Suprapubic skin (tissue), 4 donors: ENCODE results near the gene TMEM245. TPM values are rescaled to one million over a fixed set of nuclear protein-coding genes. Genes with fewer than 3 reads are reported as not detected.

Experiments used
- DNase-seq, 2 donors: peaks; one replicate each; pipeline ENCODE4 v3.0.0-alpha.2; 2019; ENCODE audit warnings: low spot score in 2 of 2
- H3K27ac ChIP-seq: fragments of 200-600 bp; sonication (generic); one replicate; pipeline ENCODE4 v1.5.1; 2019
- H3K27me3 ChIP-seq: fragments of 200-600 bp; sonication (generic); one replicate; pipeline ENCODE4 v1.5.1; 2019
- H3K36me3 ChIP-seq: fragments of 200-600 bp; sonication (generic); one replicate; pipeline ENCODE4 v1.5.1; 2019
- H3K4me1 ChIP-seq: fragments of 200-600 bp; sonication (generic); one replicate; pipeline ENCODE4 v1.5.1; 2019
- H3K4me3 ChIP-seq: fragments of 200-600 bp; sonication (generic); one replicate; pipeline ENCODE4 v1.5.1; 2019; ENCODE audit warnings: mild to moderate bottlenecking
- H3K9me3 ChIP-seq: fragments of 200-600 bp; sonication (generic); one replicate; pipeline ENCODE4 v1.5.1; 2019
- EP300 ChIP-seq: sonication (generic); formaldehyde crosslinking; IDR thresholded peaks from one replicate; pipeline ENCODE4 v1.6.1; 2017; ENCODE audit warnings: antibody characterized with exemption
- POLR2A ChIP-seq, 2 donors: fragments of 450-650 bp; IDR thresholded peaks; one replicate each; pipeline ENCODE4 v1.6.1; 2017; ENCODE audit warnings: antibody characterized with exemption in 2 of 2, mild to moderate bottlenecking in 2 of 2, moderate library complexity in 2 of 2
- POLR2AphosphoS5 ChIP-seq, 3 donors: sonication (generic); formaldehyde crosslinking; IDR thresholded peaks; one replicate each; pipeline ENCODE4 v1.6.1; 2017; ENCODE audit warnings: antibody characterized with exemption in 3 of 3
- WGBS: methylation state at CpG from one replicate; pipeline ENCODE4 v1.1.5; 2018; 5-methylcytosine and 5-hydroxymethylcytosine counted together
- total RNA-seq, 4 donors: library from RNA; depleted of rRNA; stranded (reverse); fragments of >200 nt; gene quantifications; one replicate each; pipeline ENCODE4 v1.1.0, GENCODE V29; 2016
- TF ChIP-seq, protein P1 (sequence below), 2 donors: fragments of 200-600 bp in 1 of 2; fragments of 450-650 bp in 1 of 2; sonication (generic) in 1 of 2; IDR thresholded peaks; one replicate each; pipeline ENCODE4 v1.5.1; 2016 to 2019; ENCODE audit warnings: antibody characterized with exemption in 2 of 2, mild to moderate bottlenecking in 1 of 2, moderate library complexity in 1 of 2

The TMEM245 gene
- 10 to 100 TPM; 38.6 to 58.9 (median 54.3) TPM for total RNA-seq

- no peaks in the 10 kb centered on the region for H3K9me3 ChIP-seq
- H3K4me3 ChIP-seq: peak within 1 kb of the TSS; percentile 80
- TF ChIP-seq, protein P1, sequence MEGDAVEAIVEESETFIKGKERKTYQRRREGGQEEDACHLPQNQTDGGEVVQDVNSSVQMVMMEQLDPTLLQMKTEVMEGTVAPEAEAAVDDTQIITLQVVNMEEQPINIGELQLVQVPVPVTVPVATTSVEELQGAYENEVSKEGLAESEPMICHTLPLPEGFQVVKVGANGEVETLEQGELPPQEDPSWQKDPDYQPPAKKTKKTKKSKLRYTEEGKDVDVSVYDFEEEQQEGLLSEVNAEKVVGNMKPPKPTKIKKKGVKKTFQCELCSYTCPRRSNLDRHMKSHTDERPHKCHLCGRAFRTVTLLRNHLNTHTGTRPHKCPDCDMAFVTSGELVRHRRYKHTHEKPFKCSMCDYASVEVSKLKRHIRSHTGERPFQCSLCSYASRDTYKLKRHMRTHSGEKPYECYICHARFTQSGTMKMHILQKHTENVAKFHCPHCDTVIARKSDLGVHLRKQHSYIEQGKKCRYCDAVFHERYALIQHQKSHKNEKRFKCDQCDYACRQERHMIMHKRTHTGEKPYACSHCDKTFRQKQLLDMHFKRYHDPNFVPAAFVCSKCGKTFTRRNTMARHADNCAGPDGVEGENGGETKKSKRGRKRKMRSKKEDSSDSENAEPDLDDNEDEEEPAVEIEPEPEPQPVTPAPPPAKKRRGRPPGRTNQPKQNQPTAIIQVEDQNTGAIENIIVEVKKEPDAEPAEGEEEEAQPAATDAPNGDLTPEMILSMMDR (IDR thresholded peaks at IDR 0.05): no peak
- TF ChIP-seq POLR2A (IDR thresholded peaks at IDR 0.05) (peak; percentile 59 to 66), EP300 (no peak), POLR2AphosphoS5 (IDR thresholded peaks at IDR 0.05) (peak in 1 of 3 donors; percentile 61)
- 0% methylated on average over 15 of the region's 88 CpGs for WGBS
- peaks cover 46% of the 10 kb centered on the region for H3K4me1 ChIP-seq
- peak; percentile 97 for DNase-seq
- H3K36me3 ChIP-seq: no peaks in the 10 kb centered on the region
- no peaks in the 10 kb centered on the region for H3K27me3 ChIP-seq
- H3K27ac ChIP-seq: peak within 1 kb of the TSS; percentile 95
Measured at GRCh38 chr9:109119439-109120203, at the start of gene TMEM245. Gene TMEM245, minus strand, starts transcription at chr9:109119947. Its CDS starts 34 bp downstream, at chr9:109119913.

DNA sequence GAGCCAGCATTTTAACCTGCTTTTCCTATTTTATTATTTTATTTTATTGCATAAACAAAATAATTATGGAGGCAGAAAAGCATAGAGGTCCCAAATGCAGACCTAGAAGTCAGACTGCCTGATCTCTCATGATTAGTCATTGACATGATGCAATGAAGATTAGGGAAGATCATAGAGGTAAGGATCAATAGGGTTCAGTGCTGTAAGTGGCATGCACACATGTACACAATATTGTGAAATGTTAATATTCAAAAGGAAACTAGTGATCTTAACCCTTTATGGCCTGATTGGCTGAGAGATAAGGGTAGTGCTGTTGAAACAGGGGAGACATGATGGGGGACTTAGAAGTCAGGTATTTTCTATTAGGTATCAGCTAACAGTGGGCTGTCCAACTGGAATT lies 48.4 kb upstream of the TMEM245 start:
- no peak overlapping the region for H3K4me3 ChIP-seq
- peaks cover 44% of the 10 kb centered on the region for H3K27me3 ChIP-seq
- no peaks in the 10 kb centered on the region for H3K36me3 ChIP-seq
- TF ChIP-seq POLR2AphosphoS5 (IDR thresholded peaks at IDR 0.05) (no peak), EP300 (no peak), POLR2A (IDR thresholded peaks at IDR 0.05) (no peak)
- TF ChIP-seq, protein P1 (IDR thresholded peaks at IDR 0.05): no peak
- no peak for DNase-seq
- peaks cover 10% of the 10 kb centered on the region for H3K4me1 ChIP-seq
- no peaks in the 10 kb centered on the region for H3K9me3 ChIP-seq
- no peak overlapping the region for H3K27ac ChIP-seq

DNA sequence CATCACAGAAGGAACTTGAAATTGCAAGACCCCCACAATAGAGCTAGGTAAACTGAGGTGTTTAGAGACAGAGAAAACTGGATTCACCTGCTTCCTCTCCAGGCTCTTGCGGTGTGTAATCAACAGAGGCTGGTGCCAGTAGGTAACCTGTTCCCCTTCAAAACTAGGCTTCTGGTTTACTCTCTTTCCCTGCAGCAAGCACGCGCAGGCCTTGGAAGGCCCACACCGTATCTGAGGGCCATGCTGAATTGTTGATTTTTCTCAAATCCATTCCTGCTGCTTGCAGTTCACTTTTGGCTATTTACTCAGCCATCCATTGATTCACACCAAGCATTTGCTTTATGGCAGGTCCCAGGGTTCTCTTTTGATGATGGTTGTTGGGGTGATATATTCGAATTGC lies 48.0 kb upstream of the TMEM245 start:
- Histone ChIP-seq H3K4me1 (peaks cover 10% of the 10 kb centered on the region), H3K36me3 (no peaks in the 10 kb centered on the region), H3K4me3 (no peak overlapping the region), H3K9me3 (no peaks in the 10 kb centered on the region), H3K27me3 (peaks cover 44% of the 10 kb centered on the region), H3K27ac (no peak overlapping the region)
- no peak for DNase-seq
- TF ChIP-seq EP300 (no peak), POLR2A (IDR thresholded peaks at IDR 0.05) (no peak), POLR2AphosphoS5 (IDR thresholded peaks at IDR 0.05) (no peak)
- TF ChIP-seq, protein P1 (IDR thresholded peaks at IDR 0.05): no peak
- 96% methylated on average over 5 of the region's 5 CpGs for WGBS

GRCh38 chr9:109166771-109167601 lies 47.2 kb upstream of the TMEM245 start, which contains the start of gene FRRS1L:
Gene FRRS1L, minus strand, starts transcription at chr9:109167249. Its CDS starts 111 bp downstream, at chr9:109167138.
- H3K27ac ChIP-seq: no peak within 1 kb of the TSS
- peaks cover 44% of the 10 kb centered on the region for H3K27me3 ChIP-seq
- TF ChIP-seq POLR2AphosphoS5 (IDR thresholded peaks at IDR 0.05) (no peak), EP300 (no peak), POLR2A (IDR thresholded peaks at IDR 0.05) (no peak)
- TF ChIP-seq, protein P1 (IDR thresholded peaks at IDR 0.05): no peak
- WGBS: 16% methylated on average over 40 of the region's 86 CpGs
- no peaks in the 10 kb centered on the region for H3K36me3 ChIP-seq
- DNase-seq: no peak
- H3K4me1 ChIP-seq: peaks cover 10% of the 10 kb centered on the region
- H3K4me3 ChIP-seq: peak within 1 kb of the TSS; percentile 46
- H3K9me3 ChIP-seq: no peaks in the 10 kb centered on the region
